NCI-H2107 treated with DMSO at 0.1 percent for 48 hours (cell line): ENCODE results near the gene COTL1.

ENCODE experiments used
- DNase-seq: peaks from one replicate; lab custom pipeline; 2025; ENCODE audit not compliant: unreplicated experiment; lab: John Stamatoyannopoulos, UW

The COTL1 gene

DNA sequence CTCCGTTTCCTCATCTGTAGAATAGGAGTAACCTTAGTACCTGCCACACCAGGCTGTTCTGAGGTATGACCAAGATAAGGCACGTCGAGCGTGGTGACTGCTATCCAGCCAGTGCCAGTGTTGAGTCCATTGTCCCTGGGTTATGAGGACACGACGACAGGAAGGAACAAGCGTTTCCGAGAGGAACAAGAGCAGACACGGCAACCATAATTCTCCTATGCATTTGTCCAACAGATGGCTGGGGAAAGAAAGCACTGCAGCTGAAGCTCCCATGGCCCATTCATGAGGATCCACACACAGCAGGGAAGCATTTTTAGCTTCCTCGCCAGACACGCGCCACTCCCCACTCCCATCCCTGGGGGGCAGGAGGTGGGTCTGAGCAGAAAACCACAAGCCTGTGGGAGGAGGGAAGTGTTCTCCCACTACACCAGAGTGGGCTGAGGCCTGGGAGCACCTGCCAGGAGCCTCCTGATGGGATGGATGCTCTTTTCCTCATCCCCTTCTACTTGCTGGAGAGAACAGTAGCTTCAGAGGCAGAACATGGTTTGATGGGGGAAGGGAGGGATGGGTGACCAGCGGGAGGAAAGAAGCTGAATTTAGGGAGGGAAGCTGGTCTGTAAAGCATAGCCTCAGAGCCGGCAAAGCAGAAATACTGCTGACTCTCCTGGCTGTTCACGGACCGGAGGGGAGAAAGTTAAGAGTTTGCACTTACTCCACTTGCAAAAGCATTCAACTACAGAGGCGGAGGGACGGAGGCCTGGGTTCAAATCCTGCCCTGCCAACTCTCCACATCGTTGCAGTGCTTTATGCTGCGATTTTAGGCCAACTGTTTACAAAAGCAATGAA lies 2.7 kb downstream of the COTL1 start:
- peak; percentile 46 for DNase-seq

DNA sequence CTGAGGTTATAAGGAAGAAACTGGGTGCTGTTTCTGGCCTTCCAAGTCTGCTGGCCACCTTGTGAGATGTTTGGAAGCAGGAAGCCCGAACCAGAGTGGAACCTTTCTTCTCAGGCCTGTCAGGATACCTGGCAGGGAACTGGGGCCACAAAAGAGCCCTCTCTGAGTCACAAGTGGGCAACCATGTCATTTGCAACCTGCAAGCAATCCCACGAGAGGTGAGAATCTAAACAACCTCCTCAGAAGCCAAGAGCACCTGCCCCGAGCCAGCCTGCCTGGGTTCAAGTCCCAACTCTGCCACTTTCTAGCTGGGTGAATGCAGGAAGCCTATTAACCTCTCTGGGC lies 3.3 kb downstream of the COTL1 start:
- DNase-seq, result no peak

DNA sequence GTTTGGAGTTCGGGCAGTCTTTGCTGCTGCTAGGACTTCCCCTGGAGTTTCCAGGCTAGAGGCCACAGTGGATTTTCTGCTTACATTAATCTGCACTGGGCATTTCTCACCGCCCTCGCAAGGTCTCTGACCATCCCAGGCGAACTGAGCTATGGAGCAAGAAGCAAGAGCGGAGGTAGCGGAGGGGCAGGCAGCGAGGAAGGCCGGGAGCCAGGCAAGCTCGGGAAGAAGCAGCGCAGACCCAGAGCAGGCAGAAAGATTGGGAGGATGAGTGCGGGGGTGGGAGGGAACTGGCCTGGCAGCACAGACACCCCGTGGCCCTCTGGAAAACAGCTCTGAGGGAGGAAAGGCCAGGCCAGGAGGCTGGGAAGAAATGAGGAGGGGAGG lies 3.8 kb downstream of the COTL1 start:
- DNase-seq, result no peak

DNA sequence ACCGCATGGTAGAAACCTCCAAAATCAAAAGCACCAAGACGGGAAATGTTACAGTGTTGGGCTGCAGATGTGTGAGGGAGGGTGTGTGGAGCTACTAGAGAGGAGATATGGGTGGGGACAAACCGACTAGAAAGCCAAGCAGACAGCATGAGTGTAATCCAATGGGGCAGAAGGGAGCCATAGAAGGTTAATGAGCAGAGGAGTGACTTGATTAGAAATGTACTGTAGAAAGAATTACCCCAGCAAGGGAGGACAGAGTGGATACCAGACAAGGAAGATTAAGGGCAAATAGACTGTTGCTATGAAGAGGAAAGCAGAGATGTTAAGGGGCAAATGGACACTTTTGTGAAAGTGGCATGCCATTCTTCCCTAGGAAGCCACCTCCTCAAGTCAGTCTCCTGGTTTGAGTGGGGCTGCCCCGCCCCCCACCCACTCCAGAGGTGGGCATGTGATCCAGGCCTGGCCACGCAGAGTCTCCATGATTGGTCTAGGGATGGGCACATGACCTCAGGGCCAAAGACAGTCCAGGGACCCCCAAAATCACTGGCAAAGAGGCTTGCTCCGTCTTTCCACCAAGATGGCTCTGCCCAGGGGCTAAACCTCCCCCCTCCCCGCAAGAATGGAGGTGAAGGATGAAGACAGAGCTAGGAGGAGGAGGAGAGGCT lies 4.3 kb downstream of the COTL1 start:
- DNase-seq, result no peak

DNA sequence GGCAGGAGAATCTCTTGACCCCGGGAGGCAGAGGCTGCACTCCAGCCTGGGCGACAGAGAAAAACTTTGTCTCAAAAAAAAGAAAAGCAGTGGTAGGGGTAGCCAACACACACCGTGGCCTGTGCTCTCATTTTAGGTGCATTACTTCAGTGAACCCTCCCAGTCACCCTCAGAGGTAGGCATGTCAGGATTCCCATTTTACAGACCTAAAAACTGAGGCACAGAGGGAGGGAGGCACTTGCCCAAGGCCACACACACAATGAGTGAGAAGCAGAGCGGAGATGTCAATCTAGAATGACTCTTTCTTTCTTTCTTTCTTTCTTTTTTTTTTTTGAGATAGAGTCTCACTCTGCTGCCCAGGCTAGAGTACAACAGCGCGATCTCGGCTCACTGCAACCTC lies 5.2 kb downstream of the COTL1 start:
- no peak for DNase-seq

DNA sequence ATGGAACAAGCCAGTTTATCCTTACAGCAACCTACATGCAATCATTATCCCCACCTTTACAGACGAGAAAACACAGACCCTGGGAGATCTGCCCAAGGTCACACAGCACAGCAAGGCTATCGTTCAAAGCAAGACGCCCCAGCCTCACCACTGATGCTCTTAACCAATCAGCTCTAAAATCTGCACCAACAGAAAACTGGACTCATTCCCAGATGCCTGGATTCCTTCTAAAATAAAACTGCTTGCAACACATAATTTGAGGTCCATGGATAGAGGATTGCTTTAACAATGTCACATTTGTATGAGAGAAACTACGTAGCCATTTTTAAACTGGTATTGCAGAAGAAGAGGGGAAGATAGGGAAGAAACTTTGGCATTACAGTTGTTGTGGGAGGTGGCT lies 6.8 kb downstream of the COTL1 start:
- DNase-seq, result no peak

DNA sequence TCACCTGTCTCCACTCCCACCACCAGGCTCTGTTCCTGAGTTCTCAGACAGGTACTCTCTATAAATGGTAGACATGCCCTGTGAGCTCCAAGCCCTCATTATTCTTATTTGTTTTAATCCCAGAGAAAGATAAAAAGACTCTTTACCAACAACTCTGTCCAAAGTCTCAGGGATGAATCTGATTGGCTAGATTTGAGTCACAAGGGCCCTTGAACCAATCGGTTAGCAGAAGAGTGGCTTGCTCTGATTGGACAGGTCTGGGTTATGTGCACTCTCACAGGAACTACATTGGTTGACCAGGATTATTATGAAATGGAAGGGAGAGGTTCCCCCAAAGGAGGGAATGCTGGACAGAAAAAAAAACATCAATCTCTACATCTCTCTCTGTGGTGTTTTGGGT lies 7.5 kb downstream of the COTL1 start:
- no peak for DNase-seq

DNA sequence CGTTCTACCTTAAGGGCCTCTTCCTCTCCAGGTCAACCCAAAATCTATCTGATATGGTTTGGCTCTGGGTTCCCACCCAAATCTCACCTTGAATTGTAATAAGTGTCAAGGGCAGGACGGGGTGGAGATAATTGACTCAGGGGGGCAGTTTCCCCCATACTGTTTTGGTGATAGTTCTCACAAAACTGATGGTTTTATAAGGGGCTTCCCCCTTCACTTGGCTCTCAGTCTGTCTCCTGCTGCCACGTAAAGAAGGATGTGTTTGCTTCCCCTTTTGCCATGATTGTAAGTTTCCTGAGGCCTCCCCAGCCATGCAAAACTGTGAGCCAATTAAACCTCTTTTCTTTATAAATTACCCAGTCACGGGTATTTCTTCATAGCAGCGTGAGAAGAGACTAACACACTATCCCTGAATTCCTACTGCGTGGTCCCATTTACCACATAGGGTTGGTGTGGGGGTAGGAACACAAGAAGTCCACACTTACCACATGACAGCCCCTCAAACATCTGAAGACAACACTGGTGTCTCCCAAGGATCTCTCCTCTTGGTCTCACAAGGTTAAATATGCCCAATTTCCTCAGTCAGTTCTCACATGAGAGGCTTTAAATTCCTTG lies 8.2 kb downstream of the COTL1 start:
- no peak for DNase-seq

DNA sequence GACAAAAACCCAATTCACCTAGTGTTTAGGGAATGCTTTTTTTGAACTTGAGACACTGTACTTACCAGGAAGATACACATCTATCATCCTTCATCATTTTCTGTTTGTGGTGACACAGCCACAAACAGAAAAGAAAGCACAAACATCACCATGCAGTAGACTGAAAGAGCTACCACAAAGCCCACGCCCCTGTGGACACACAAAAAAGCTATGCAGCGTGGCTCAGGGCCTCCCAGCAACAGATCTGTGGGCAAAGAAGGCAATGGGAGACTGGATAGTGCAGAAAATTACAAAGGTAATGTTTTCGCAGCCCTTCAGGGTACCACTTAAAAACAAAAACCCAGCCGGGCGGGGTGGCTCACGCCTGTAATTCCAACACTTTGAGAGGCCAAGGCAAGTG lies 9.6 kb downstream of the COTL1 start:
- DNase-seq, result no peak

DNA sequence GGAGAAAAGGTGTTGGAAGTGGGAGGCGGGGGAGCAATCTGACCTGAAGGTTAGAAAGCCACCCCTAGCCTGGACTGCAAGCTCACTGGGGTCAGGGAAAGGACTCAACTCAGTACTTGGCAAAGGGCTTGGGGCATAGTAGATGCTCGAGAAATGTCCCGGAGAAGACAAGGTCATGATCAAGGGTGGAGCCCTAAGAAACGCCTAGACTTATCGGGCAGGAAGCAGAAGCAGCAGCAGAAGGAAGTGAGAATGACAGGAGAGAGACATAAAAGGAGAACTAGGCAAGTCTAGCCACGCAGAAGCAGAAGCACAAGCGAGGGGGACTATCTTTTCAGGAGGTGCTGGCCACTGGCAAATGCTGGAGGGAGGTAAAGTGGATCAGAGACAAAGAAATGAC lies 10.2 kb downstream of the COTL1 start:
- no peak for DNase-seq

DNA sequence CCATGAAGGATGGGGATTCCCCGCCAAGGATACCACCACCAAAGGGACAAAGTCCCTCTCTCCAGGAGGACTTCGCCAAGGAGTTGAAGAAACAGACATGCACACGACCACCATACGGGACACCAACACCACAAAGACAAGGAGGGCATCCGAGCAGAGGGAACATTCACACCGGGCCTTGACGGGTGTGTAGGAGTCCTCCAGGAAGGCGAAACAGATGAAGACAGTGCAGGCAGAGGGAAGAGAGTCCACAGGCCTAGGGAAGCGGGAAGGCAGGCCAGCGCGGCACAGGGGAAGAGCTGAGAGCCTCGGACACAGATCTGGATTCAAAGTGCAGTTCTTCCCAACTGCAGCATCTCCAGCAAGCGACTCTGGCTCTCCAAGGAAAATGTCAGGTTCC lies 10.8 kb downstream of the COTL1 start:
- no peak for DNase-seq

DNA sequence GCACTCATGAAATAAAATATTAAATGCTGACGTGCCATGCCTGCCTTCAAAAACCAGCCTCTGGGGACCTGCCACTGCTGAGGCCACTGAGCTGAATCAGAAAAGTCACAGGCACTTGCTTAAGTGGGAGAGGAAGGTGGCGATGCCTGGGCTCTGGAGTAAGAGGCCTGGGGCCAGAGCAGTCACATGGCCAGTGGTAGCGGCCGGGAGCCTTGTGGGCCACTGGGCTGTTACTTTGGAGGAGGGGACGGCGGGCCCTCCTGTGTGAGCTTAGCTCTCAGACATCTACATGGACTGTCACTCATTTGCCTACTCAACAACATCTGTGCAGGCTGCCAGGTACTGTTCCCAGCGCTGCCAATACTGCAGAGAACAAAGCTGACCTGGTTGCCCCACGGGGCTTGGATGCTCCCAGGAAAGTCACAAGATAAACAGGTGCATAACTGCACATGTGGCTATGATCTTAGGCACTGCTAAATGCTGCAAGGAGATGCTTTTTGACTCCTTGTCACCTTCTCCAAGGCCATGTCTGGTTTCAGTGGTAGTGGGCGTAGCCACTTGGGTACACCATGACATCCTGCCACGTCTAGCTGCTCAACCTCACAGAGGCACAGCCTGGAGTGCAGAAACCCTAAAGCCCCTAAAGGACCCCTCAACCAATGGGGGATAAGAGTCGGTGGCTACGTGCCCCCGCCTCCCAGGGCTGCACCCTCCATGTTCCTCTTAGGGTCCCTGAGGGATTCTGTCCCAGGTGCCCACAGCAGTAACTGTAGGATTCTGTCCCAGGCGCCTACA lies 11.6 kb downstream of the COTL1 start:
- DNase-seq, result no peak

DNA sequence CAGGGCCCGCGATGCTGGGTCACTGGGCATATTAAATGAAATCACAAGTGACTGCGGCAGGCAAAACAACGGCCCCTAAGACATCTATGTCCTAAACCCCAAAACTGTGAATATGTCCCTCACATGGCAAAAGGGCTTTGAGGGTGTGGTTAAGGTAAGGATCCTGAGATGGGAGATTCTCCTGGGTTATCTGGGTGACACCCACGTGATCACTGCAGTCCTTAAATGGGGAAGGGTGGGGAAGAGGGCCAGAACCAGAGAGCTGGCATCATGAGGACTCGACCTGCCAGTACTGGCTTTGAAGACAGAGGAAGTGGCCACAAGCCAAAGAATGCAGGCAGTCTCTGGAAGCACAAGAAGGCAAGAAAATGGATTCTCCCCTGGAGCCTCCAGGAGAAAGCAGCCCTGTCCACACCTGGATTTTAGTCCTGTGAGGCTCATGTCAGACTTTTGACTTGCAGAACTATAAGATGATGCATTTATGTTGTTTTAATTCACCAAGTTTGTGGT lies 12.5 kb downstream of the COTL1 start:
- DNase-seq, result no peak

DNA sequence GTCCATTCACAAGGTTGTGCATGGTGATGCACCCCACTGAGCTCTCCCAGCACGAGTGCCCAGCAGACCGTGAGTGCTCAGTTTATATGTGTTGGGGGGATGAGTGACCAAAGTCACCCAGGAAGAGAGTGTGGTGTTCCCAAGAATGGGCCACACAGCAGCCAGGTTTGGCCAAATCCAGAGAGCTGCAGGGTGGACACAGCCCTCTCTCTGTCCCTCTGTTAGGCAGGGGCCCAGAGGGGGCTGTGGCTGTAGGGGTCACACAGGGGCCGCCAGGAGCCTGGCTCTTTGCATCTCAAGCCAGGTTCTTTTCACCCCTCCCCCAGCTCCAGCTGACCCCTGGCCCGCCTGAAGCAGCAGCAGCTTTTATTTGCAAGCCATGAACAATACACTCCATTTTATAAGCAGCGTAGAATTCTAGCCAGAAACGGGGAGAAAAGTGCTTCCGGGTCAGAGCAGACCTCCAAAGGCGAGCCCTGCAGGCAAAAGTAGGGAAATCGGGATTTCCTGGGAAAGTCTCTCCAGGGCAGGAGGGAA lies 13.3 kb downstream of the COTL1 start:
- no peak for DNase-seq

DNA sequence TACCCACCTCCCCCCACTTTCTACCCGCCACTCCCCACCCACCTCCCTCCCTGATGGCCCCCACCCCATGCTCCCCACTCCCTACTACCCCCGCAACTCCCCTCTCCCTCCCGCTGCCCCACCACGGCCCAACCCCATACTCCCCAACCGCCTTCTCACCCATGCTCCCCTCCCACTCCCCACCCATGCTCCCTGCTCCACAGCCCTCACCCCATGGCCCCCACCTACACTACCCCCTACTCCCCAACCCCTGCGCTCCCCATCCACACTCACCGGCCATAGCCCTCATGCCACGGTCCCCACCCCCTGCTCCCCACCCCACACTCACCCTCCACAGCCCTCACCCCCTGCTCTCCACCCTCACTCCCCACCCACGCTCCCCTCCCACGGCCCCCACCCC lies 13.9 kb downstream of the COTL1 start:
- DNase-seq, result no peak

DNA sequence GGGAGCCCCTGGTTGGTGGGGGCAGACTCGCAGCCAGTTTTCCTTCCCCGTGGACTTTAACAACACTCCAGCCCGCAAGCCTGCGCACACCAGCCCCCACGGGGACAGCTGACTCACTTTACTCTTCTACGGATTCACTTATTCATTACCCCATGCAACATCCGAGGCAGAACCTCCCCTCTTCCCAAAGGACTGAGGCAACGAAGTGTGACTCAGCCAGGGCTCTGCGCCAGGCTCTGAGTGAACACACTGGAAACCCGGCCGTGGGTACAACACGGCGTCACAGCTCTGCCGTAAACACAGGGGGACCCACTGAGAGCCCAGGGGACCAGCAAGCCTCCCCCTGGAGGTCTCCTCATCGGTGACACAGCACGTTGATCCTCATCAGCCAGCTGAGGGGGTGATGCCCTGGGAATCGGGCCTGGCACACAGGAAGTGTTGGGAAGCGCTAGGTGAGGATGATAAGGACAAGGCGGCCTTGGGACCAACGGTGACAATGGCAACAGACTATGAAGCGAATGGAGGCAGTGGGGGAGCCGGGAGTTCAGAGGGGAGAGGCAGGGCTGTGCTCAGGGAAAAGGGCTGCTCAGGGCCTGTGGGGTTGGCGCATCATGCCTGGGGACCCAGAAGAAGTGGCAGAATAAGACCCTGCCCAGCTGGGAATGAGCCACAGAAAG lies 14.6 kb downstream of the COTL1 start:
- DNase-seq, result no peak

DNA sequence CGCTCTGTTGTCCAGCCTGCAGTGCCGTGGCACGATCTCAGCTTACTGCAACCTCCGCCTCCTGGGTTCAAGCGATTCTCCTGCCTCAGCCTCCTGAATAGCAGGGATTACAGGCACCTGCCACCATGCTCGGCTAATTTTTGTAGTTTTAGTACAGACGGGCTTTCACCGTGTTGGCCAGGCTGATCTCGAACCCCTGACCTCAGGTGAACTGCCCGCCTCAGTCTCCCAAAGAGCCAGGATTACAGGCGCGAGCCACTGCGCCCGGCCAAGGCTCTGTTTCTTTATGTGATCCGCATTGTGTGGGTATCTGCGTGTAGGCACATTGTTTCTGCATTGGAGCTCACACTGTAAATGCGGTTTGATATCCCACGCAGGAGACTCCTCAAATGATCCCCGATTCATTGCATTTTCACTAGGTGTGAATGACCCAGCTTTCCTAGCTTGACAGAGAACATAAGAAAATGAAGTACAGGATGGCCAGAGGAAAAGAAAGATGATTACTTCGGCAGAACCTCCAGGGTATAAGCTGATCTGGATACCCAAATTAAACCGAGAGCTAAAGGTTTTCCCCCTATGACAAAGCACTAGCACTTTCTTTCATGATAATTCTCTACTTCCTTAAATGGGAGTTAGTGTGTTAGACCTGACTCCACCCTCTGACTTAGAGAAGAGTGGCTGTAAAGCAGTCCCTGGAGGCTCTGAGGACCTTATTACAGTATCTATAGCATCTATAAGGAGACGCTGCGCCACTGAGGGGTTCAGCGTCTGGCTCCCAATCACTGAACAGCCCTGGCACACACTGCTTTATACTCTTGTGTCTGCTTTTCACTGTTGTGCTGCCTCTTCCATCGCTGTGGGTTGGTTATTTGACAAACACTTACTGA lies 17.3 kb downstream of the COTL1 start:
- DNase-seq, result no peak

DNA sequence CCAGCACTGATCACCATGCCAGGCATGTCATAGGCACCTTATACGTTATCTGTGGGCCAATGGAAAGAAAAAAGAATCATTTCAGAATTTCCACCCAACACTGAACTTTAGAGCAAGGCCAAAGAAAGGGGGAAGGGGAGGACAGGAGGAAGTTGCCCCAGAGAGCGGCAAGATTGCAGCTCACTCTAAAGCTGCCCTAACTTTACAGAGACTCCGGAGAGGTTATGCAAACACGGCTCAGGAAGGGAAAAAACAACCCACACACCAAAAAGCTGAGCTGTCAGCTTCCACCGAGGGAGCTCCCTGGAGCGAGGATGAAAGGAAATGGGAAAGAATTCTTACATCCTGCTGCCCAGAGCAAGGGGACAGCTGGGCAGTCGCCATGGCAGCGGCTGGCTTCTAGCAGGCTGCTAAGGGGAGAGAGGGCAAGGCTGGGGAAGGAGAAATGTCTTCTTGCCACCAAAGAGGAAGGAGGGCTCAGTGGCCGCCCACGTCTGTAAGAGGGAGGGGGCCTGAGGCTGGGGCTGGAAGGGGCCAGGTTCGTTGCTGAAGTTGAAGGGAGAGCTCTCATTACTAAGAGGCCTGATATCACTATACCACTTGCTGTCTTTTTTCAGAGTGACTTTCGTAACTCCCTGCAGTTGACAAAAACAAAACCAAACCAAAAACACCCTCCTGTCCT lies 18.2 kb downstream of the COTL1 start:
- no peak for DNase-seq

DNA sequence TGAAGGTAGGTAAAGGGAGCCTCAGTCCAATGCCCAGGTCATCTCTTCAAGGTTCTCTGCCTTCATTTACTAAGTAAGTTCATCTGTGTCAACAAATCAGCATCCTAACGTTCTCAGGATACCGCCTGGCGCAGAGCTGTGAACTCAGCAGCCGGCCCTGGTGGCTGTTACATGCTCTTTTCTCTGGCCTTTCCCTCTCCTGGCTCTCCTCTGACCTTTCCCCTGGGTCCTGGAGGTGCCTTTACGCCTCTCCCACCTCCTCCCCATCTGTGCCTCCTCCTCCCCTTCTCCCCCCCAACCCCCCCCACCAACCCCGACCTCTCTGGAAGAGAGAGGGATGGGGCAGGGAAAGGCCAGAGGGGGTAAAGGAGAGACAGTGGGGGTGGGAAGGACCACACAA lies 19.5 kb downstream of the COTL1 start:
- no peak for DNase-seq
